EL (cell line): ENCODE data around the gene TBC1D22A.
A peak's percentile ranks its signal among the peaks of the same experiment; 100 is the strongest.

Experiments used
- DNase-seq: peaks from one replicate; pipeline ENCODE4 v3.0.0-alpha.2; 2016

TBC1D22A gene

DNA sequence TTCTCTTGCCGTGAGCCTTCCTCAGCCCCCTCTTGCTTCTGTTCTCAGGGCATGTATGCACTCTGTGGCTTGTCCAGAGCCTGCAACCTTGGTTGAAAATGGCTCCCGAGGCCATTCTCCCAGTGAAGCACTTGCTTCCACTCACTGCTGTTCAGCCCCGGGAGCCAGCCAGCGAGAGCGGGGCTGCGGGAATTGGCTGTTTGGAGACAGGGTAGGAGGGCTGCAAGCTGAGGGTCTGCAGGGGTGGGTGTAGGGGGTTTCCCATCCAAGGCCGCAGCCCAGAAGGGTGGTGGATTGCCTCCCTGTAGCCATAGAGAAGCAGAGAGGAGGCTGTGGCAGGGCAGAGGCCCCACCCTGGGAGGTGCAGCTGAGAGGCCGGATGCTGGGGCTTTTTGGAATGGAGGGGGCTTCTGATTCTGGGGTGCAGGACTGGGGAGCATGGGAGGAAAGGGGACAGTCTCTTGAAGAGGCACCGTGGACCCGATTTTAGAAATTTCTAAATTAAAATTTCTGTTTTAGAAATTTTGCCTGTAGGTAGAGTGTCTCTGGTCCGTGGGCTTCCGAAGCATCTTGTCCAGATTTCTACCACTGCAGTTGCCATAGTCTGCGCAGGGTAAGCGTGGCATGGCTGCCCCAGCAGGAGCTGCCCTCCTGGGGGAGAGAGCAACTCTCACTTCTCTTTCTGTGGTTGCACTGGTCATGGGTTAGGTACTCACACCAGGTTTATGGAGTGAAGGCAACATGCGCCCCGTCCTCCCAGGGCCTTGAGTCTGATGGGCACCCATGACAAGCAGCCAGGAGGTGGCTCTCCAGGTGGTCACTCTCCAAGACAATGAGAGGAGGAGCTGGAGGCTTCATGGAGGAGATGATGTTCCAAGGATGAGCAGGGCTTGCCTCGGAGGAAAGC lies 100.2 kb downstream of the TBC1D22A start:
- DNase-seq = no peak

DNA sequence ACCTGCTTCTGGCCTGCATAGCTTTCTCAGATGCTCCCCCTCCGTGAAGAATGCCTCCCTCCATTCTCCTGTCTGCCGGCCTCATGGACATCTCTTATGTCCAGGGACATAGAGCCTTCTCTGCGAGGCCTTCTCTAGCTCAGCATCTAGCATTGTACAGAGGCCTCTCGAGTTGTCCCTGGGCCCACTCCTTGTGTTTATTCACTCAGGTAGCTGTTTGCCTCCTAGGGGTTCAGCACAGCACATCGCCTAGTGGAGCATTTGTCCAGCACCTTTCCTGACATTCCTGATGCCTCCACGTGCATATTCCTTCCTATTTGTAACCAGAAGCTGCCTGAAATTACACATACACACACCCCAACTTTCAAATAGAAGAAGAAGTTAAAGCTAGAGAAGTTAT lies 101.3 kb downstream of the TBC1D22A start:
- no peak for DNase-seq

DNA sequence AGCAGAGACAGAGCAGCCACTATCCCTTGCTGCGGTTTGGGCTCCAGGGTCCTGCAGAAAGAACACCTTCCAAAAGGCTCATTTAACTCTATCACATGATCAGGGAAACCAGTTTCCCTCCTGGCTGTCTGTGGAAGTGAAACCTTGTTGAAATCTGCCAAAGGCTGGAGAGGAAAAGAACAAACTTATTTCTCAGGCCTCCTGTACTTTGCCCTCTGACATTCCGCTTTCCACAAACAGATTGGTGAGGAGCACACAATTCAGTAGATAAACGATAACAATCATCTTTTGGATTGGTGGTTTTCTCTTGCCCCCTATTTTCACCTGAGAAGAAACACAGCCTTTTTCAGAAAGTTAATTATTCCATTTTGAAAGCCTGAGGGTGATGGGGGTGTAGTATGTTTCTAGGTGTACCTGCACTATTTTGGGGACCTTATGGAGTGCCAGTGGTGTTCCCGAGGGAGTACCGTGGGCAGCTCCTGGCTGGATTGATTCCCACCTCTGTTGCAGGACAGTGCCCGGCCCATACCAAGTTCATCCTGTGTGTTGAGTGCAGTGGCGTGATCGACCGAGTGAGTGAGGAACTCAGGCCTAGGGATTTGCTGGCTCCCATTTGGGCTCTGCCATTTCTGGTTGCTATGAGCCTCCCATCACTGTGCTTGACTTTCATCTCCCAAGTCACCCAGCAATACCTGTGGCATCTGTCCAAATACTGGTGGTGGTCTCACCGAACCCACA lies 102.0 kb downstream of the TBC1D22A start:
- DNase-seq = no peak

DNA sequence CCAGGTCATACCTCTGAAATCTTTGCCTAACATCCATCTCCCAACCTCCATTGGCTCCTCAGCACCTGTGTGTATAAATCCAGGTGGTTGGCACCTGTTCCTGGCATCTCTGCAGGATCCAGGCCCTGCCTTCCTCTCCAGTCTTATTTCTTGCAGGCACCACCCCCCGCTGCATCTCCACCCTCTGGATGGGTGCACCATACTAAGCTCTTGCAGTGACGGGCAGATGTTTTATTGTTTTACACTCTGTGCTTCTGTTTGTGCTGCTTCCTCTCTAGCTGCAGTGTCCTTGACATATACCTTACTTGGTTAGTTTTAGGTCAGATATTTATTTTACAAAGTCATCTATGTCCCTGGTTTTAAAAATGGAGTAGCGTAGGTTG lies 102.6 kb downstream of the TBC1D22A start:
- DNase-seq = no peak

DNA sequence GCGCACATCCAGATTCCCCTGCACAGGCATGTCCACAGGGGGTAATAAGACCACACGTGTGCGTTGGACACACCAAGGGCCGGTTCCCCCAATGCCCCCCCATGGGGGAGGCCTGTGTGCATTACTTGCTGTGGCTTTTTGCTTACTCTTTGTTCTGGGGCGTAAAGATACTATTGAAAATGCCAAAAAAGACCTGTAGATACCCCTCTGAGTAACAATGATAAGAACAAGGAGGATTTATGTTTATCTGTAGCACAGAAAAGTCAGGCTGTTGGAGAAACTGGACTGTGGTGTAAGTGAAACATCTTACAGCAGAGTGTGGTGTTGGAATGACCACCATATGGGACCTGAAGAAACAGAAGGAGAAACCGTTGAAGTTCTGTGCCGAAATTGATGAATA lies 103.2 kb downstream of the TBC1D22A start:
- no peak for DNase-seq

DNA sequence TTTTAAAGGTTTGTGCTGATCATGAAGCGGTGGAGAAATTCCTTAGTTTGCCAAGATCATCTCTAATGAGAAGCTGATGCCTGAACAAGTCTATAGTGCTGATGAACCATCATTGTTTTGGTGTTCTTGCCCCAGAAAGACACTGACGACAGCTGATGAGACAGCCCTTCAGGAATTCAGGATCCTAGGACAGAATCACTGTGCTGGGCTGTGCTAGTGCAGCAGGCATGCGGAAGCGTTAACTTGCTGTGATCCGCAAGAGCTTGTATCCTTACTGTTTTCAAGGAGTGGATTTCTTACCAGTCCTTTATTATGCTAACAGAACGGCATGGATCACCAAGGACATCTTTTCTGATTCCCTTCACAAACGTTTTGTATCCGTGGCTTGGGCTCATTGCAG lies 104.1 kb downstream of the TBC1D22A start:
- peak; percentile 96 for DNase-seq

DNA sequence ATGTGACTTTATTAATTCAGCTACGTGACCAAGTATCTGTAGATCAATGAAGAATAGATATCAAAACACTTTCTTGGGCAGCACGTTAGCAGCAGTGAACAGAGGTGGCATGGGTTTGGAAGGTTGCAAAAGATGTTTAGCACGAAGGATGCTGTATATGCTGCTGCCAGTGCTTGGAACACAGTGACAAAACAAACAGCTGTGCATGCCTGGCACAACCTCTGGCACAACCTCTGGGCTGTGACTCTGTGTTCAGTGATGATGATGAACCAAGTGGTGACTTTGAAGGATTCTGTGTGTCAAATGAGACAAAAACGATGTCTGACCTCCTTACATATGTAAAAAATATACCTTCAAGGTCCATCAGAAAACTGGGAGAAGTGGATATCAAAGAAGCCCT lies 104.7 kb downstream of the TBC1D22A start:
- DNase-seq = no peak

DNA sequence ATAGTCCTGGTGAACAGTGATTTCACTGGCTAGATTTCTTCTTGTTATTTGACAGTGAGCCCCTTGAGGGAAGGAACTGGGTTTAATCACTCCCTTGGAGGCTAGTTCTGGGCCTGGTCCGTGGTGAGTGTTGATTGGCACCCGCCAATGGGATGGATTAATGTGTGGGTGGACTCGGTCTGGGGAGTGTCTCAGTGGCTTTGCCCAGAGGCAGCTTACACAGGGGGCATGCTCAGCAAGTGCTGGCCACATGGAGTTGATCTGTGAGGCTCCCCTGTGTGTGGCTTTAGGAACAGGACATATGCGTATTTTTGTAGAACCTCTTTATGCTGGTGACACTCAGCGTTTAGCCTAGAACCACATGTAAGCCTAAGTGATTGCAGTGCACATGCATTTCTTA lies 106.9 kb downstream of the TBC1D22A start:
- no peak for DNase-seq

DNA sequence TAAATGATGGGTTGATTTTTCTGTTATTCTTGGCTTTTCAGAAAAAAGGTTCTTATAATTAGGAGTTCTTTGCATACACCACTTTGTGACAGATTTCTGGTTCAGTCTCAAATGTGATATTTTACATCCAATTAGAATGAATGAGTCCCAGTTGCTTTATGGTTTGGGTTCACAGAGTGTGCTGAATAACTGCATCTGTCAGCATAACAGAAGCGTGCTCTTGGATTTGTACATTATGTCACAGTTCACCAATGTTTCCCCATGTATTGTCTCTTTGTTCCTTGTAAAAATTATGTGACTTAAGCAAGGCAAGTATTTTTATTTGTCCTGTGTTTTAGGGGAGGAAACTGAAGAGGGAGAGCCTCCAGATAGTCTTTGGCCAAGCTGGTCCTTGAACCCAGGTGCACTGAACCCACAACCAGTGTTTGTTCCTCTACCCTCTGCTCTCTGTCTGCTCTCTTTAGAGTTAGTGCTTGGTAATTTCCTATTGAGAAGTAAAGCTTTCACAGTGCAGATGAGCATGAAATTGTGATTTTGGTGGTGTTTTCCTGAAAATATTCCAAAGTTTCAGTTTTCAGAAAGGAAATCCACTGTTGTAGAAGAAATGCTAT lies 107.5 kb downstream of the TBC1D22A start:
- DNase-seq = no peak

DNA sequence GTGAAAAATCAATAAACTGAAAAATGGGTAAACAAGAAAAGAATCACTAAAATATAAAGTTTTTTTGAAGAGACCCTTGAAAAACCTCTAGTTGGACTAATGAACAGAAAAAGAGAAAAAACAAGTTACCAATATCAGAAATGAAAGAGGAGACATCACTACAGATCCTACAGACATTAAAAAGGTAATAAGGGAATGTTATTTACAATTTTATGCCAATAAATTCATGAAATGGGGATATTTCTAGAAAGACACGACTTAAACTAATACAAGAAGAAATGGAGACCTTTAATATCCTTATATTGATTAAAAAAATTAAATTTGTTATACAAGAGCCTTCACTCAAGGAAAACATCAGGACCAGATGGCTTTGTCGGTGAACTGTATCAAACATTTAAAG lies 109.4 kb downstream of the TBC1D22A start:
- DNase-seq = no peak

DNA sequence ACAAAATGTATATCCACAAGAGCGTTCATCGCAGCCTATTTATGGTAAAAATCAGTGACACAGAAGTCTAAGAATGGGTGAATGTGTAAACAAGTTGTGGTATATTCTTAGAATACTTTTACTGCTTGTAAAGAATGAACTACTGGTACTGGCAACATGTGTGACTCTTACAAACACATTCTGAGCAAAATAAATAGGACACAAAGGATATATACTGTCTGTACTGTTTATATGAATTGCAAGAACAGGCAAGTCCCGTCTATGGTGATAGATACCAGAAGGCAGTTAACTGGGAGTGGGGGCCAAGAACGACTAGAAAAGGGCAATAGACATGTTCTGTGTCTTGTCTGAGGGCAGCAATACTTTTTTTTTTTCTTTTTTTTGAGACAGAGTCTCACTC lies 112.6 kb downstream of the TBC1D22A start:
- DNase-seq = no peak

DNA sequence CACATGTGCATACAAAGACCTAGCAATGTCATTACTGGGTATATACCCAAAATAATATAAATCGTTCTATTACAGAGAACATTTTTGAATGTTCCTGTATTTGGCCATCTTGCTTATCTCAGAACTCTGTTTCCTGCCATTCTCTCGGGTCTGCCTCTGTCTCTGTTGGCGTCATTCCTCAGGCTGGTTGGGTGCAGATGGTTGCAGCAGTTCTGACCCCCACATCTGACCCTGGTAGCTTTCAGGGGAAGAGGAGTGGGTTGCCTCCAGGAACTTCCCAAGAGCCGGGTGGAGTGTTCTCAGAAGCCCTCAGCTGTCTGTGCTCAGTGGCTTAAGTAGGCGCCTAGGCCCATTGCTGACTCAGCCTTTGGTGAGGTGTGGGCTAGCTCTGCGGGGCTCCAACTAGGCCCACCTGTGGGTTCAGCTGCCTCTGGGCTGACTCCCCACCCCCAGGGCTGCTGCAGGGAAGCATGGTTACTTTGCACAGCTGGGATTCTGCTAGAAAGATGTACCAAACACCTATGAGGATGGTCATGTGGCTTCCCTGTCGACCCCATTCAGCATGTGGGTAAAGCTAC lies 114.0 kb downstream of the TBC1D22A start:
- DNase-seq = no peak

DNA sequence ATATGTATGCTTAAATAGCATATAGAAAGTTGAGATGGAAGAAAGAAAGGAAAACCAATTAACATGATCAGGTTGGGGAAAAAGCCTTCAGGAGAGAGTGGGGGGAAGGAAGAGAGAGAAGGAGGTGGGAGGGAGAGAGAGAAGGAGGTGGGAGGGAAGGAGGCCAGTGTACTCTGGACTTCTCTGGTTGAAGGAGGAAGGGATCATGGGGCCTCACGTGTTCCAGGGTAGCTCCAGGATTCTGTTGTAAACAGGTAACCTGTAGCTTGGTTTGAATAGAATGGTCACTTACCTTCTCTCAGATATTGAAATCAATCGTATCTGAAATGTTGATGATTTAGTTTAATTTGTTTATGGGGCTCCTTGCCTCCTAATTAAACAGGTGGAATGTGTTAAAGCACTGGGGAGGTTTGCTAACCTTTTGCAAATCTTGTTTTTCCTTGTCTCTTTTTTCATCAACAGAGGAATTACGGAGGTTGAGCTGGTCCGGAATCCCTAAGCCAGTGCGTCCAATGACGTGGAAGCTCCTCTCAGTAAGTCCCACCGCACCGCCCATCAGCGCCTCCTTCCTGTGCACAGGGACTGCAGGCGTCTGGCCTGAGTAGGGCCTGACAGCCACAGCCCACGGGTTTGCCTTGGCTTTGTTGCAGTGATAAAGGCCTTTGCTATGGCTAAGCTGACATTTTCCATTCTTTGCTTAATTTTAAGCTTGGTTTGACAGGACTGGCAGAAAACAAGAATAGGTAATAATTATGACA lies 115.9 kb downstream of the TBC1D22A start:
- DNase-seq = no peak

DNA sequence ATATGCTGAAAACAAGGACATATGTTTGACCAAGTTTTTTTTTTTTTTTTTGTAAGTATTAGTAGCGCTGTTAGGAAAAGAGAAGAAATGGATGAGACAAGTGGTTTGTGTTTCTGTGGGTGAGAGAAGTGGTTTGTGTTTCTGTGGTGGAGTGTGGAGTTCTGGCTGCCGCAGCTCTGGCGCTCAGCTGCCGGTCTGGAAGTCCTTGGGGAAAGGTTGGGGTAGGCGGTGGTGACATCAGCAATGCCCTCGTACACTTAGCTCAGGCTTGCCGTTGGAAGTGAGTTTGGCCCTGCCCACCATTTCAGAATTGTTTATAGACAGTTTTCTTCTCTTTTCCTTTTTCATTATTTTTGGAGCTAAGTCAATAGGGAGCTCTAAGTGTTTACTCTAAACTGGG lies 116.6 kb downstream of the TBC1D22A start:
- DNase-seq = no peak

DNA sequence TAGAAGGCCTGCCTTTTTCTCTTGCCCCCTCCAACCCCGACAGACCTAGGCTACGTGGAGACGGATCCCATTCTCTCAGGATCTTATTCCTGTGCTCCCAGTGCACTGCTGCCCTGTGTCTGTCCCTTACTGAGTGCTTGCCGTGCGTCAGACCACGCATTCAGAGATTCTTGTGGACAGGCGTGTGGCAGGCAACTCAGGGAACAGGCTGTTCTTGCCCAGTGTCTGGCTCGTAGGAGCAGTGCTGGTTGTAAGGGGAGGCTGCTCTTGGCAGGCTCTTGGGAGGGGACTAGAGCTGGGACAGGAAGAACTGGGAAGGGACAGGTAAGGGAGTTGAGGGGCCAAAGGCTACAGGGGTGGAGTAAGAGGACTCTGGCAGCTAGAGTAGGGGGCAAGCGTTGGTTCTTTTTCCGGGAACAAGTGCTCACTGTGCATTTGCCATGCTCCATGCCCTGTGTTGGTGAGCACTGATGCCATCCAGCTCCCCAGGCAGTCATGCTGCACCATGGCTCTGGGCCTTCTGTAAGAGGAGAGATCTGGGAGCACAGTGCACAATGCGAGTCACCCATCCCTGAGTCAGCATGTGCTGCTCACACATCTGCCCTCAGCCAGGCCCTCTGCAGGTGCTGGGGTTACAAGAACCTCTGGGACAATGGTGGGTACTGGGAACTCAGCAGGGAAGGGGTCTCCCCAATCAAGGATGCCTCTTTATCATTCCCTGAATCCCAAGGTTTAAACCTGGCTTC lies 119.1 kb downstream of the TBC1D22A start:
- peak; percentile 46 for DNase-seq

DNA sequence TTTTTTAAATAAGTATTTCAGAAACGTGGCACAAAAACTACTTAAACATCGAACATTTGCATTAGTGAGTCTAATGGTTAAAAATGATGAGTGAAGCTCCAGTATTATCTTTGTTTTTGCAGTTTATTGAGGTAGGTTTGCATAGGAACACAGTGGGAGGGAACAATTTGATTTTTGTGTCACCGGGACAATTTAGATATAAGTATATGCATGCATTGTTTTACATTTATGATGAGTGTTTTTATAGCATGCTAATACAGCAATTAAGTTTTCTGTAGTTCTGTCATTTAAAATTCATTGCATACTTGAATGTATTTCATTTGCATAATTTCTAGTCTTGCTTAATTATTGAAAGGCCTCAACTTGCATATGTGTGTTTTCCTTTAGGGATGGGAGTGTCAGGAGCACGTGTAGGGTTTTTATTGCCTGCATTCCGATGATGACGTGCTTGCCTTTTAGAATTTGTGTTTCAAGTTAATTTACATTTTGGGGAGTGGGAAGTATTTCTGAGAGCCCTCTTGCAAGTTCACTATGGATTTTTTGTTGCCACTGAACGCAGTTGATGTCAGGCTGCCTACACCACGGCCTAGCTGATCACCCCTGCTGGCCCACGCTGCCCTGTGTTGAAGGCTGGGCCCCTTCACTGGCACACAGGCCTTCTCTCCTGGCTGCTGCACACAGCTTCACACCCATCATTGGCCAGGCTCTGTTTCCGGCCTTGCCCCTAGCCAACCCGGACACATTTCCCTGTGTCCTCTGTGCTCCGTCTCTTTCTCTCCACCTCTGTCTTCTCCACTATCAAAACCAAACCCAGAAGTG lies 120.9 kb downstream of the TBC1D22A start:
- DNase-seq = no peak

DNA sequence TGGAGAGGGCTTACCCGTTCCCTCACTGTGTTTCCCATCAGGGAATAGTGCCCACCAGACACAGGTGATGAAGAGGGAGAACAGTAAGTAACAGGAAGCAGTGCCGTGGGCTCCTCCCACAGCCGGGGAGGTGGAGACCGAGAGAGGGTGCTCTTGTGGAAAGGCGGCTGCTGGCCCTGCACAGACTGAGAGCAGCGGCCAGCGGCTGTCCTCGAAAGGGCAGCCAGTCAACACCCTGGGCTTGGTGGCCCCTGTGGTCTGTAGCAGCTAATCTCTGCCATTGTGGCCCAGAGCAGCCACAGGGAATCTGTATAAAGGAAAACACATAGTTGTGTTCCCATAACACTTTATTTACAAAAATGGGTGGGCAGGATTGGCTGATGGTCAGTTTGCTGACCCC lies 121.9 kb downstream of the TBC1D22A start:
- DNase-seq = no peak

DNA sequence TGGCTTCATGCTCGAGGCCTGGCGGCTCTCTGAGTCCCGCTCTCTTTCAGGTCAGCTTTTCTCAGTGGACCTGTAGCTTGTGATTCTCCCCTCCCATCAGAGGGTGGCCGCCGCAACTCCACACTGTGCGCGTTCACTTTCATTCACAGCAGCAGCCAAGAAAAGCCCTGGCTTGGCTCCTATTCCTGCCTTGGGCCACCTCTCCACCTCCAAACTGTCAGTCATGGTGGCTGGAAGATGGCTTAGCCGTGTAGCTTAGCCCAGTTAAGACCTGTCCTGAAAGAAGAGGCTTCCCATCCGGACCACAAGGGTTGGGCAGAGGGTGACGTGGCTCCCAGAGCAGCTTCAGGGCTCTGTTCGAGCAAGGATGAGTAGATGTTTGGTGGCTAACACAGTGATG lies 125.5 kb downstream of the TBC1D22A start:
- DNase-seq = no peak

DNA sequence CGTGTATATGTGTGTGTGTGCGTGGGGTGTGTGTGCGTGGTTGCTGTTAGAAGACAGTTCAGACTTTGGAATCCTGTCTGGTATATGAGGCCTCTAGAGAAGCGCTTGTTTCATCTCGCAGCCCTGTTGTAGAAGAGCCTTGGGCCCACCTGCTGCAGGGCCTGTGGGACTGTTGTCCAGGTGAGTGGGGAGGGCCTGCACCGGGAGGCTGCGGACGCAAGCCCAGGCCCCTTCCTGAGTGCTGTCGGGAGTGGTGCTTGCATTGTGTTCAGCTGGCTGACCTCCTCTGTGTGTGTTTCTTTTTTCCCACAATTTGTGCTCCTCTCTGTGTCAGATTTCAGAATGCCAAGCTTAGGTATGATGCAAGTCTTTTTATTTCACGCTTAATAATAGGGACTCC lies 128.4 kb downstream of the TBC1D22A start:
- DNase-seq = no peak

DNA sequence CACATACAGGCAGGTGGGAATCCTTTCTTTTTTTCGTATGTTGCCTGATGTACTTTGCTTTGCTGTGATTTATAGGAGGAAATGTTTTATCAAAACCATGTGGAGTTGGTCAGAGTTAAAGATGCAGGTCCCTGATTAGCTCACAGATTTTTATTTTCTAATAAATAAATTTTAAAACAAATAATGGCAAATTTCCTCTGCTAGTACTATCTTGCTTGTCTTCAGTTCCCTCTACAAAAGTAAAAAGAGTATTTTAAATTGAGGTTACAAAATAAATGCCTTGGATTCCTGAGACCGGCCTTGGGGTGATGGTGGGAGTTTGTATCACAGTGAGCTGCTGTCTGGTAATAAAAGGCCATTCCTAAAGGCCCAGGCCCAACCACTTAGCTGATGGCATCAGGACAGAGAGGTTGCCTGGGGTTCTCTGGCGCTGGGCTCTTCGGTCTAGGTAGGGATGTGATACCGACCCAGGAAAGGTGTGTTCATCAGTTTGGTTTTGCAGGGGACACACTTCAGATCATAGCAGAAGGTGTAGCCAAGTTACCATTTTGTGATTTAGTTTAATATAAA lies 129.0 kb downstream of the TBC1D22A start:
- no peak for DNase-seq

DNA sequence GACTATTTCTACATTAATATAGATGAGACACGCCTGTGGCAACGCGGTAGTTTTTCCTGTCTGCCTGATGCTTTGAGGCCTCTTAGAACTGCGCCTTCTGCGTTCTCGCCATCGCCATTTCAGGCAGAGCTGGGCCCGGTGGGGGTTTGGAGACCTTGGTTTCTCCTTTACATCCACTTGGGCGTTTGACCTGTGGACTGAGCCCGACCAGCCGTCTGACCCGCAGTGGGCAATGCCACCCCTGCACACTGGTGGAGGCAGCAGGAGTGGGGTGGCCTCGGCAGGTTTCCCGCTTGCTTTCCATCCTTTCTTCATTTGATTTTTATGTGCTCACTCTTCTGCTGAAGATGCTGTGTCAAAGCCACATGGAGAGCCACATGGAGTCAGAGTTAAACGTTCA lies 130.4 kb downstream of the TBC1D22A start:
- no peak for DNase-seq
